NCI-H1417 treated with DMSO at 0.1 percent for 48 hours (cell line): Measurements from ENCODE around the gene FBXL2.
"Not testable (repeated sequence)": the region's sequence is repeated elsewhere in the genome, so short reads cannot be mapped to it uniquely, and the experiment has no call there.

Source experiments
- DNase-seq: peaks from one replicate; lab custom pipeline; 2025; lab: John Stamatoyannopoulos, UW

FBXL2 gene

DNA sequence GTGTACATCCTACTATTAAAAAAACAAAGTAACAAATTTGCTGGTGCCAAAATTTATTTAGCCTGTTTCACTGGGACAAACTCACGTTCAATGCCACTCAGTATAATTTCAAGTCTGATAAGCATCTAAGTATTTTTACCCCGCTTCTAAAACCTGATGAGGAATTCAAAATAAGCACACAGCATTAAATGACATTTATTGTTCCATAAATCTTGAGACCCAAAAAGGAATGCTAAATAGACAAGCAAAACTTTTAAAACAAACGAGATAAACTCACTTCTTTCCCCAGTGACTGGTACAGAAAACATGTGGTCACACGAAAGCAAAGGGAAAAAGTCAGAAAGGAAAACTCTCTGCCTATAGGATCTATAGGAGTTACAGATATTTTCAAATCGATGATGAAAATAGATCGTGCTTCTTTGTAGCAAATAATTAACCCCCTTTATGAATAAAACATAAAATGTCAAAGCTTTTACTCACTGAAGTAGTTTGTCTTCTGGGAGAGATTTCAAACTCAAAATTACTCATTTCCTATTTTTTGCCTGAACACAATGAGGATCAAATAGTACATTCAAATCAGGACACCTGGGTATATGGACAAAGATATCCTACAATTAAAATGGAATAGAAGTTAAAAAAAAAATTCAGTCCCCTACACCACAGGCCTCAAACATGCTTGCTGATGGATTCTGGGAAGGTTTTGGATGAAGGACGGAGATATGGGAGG, 111.3 kb downstream of the FBXL2 start:
- DNase-seq: no peak

DNA sequence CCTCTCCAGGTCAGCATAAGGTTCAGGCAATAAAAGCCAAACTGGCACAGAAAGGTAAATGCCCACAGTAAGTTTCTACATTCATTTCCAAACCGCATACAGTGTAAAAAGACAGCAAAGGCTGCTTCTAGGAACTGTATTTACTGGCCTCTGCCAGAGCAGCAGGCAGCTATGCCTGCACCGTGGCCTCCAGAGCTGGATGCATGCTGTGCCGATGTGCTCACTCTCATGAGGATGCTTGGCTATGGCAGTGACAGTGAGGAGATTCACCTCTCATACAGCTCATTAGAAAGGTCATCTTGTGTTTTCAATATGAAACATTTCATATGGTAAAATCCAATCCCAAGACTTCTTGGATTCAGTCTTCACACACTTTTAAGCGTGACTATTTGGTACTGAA, 112.7 kb downstream of the FBXL2 start:
- DNase-seq: no peak

DNA sequence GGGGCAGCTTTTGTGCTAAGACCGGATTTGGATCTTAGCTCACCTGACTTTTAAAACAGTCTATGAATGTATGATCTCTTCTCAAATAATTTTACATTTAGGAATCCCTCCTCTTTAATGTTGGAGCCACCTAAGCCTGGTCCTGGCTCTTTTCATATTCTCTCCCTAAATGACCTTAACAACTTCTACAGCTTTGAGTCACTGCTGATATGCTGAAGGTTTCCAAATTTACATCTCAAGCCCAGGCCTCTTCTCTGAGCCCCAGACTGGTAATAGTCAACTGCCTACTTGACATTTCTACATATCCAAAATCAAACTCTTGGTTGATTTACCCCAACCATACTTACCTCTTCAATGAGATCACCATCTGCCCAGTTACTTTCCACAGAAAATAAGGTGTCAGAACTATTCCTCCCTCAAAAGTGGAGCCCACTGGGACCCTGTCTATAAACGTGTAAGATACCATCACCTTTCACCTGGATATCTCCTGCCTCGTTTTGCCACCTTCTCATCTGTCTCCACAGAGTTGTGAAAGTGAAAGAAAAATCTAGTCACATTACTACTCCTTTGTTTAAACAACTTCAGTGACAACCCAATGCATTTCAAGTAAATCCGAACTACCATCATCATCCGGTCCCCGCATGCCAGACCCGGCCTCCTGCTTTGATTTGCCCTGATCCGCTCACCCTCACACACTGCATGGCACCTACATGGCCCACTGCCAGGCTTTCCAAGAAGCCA, 114.2 kb downstream of the FBXL2 start:
- no peak for DNase-seq

DNA sequence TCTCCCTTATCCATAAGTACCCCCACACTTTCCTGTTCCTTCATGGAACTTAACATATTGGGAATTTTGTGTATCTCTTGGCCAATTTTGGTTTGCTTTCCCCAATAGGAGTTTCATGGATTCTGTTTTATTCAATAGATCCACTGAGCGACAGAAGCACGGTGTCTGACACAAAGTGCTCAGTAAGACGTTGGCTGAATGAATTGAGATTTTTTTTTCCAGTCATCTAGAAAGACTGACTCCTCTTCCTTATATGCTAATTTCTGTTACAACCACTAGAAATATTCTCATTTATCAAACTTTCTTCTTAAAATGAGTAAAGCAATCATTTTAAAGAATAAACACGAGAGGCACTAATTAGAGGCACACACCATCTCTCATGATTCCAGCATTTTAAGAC, 114.9 kb downstream of the FBXL2 start:
- no peak for DNase-seq

DNA sequence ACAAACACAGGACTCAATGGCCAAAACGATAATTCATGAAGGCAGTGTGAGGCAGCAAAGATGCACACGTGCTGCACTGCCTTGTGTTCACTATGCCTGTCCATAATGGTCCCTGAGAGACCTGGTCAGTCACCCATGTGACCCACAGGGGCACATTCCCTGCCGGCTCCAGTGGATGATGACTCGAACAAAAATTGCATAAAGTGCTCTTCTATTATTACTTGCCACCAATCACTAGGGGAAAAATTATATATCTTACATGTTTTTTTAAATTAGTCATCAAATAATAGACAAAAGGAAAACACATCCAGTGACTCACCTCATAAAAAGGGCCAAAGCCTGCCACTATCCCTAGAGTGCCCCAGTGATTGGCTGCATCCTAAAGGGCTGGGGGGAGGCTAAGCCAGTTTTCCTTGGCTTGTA, 115.5 kb downstream of the FBXL2 start:
- no peak for DNase-seq

DNA sequence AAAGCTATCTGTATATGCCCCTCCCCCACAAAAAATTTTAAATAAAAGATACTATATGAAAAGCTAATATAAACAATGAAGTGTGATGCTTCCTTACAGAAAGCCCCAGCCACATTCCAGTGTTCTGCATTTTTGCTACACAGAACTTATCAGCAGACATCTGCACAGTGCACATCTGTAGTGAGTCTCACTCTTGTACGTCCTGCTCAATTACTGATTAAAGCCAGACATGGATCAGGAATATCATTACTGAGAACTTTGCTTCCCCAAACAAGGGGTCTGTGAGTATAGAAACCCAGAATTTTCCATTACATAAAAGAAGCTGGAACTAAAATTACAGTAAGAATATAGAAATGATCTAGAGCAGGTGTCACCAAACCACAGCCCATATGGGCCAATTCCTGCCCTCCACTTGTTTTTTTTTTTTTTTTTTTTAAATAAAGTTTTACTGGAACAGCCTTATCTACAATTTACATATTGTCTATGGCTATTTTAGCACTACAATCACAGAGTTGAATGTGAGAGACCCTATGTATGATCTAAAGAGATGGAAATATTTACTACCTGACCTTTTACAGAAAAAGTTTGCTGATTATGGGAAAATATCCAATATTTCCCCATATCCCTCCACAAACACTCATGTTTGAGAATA, 117.3 kb downstream of the FBXL2 start:
- DNase-seq: no peak

DNA sequence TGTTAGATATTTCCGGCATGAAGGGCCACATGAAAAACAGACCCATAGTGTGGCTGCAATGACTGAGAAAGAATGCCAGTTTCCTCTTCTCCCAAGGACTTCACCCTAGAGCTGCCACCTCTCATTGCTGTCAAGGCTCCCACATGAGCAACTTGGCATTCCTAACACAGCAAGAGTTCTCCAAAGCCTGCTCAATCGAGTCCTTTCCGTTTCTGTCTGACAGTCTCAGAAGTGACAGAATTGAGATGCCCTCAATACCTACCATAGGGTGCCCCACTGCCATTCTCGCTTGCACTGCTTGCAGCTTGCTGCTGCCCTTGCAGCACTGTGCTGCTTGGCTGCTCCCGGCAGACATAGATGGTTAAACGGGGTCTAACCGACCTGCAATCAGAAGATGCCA, 118.7 kb downstream of the FBXL2 start:
- DNase-seq: no peak

DNA sequence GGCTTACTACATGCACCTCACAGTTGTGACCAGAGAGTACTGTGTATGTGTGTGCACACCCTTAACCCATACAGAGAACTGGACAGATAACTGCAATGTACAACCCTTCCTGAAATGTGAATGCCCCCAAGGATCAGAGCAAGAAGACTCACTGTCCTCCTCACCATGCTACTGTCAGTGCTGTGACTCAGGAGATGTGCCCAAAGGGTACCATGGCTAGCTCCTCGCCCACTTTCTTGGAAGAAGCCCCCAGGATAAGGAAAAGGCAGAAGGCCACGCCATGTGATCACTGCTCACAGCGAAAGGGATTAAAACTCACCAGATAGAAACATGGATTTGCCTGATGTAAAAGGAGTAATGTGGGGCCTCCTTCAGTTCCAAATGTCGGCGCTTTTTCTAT, 121.2 kb downstream of the FBXL2 start:
- no peak for DNase-seq

DNA sequence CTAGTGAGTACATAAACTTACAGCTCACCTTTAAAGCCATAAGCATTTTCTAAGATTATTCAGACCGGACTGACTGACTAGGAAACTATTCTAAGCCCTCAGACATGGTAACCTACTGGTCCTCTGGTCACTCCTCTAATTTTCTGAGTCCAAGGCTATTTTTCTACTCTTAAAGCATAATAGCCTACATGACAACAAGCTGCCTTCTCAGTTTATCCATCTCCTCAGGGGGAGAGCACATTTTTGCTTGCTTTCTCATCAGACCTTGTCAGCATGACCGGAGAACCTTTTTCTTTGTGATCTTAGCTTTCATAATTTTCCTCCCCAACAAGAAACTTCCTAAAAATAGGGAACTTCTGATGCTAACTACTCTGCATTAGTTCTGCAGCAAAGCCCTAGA, 124.5 kb downstream of the FBXL2 start:
- DNase-seq: no peak

DNA sequence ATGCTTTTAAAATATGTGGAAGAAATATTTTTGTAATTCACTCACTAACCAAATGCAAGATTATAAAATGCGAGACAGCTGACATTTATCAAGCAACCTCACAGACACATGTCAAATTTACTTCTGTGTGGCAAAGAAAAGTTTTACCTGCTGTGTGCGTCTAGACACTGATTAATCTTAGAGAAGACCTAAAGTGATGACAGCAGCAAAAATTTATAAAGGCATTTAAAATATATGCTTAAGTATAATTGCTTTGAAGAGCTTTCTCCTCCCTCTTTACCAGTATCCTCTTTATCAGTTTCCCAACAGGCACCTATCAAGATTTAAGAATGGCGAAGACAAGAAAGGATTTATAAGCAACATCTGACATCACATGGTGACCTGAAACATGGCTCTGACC, 125.7 kb downstream of the FBXL2 start:
- DNase-seq: no peak

DNA sequence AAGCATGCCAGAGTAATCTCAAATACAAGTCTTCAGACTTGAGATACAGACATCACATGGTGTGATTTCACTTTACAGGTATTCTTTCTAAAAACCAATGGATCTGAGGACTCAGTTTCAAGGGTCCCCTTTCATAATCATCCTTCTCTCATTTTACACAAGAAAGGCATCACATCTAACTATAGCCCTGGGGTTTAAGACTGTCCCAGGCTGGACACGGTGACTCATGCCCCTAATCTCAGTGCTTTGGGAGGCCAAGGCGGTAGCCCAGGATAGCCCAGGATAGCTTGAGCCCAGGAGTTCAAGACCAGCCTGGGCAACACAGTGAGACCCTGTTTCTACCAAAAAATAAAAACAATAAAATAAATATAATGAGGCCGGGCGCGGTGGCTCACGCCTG, 126.5 kb downstream of the FBXL2 start:
- DNase-seq: no peak

DNA sequence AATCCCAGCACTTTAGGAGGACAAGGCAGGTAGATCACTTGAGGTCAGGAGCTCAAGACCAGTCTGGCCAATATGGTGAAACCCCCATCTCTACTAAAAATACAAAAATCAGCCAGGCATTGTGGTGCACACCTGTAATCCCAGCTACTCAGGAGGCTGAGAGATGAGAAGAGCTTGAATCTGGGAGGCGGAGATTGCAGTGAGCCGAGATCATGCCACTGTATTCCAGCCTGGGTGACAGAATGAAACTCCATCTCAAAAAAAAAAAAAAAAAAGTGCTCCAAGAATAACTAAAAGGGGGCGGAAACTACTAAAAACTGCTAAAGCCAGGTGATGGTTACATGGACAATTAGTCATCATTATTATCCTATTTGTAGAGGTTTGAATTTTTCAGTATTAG, 133.6 kb downstream of the FBXL2 start:
- not testable (repeated sequence) for DNase-seq

DNA sequence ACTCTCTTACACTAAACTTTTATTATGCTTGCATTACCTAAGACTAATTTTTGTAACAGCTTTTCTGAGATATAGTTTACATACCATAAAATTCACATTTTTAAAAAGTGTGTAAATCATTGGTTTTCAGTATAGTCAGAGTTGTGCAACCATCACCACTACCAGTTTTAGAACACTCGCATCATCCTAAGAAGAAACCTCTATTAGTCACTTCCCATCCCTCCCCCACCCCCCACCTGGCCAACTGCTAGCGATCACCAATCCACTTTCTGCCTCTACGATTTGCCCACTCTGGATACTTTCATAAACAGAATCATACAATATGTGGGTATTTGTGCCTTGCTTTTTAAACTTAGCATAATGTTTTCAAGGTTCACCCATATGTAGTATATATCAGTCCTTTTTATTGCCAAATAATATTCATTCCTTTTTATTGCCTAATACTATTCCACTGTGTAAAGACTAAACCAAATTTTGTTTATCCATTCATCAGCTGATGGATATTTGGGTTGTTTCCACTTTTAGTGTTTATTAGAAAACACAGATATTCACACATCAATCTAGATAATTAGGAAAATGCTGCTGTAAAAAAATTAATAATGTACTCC, 139.9 kb downstream of the FBXL2 start:
- no peak for DNase-seq

DNA sequence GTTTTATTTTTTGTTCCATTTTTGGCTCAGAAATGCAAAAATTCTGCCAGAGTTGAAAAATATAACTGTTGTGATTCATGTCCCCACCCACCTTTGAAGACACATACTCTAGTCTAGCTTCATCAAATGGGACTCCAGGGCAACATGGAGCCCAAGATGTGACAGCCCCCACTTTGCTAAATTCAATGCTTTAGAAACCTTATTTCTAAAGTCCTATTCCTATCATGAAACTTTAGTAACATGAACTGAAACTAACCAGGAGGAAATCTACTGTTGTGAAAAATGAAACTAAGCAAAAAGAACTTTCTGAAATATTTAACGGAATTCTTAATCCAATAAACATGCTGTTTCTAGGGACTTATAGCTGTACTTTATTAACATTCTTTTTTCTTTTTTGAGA, 142.7 kb downstream of the FBXL2 start:
- DNase-seq: no peak

DNA sequence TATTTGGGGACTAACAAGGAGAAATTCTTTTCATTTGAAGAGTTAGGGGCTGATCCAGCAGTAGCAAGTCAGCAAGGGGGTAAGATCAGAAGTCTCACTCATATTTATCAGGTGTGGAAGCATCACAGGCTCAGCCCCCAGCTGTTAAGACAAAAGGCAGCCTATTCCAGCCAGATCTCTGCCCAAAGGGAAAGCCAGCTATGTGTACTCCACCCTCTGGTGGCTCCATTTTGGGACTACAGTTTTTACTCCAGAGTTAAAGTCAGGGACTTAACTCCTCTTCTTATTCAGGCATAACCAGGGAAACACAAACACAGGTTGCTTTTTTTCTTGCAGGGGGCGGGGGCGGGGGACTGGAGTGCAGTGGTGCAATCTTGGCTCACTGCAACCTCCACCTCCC, 143.7 kb downstream of the FBXL2 start:
- DNase-seq: no peak

DNA sequence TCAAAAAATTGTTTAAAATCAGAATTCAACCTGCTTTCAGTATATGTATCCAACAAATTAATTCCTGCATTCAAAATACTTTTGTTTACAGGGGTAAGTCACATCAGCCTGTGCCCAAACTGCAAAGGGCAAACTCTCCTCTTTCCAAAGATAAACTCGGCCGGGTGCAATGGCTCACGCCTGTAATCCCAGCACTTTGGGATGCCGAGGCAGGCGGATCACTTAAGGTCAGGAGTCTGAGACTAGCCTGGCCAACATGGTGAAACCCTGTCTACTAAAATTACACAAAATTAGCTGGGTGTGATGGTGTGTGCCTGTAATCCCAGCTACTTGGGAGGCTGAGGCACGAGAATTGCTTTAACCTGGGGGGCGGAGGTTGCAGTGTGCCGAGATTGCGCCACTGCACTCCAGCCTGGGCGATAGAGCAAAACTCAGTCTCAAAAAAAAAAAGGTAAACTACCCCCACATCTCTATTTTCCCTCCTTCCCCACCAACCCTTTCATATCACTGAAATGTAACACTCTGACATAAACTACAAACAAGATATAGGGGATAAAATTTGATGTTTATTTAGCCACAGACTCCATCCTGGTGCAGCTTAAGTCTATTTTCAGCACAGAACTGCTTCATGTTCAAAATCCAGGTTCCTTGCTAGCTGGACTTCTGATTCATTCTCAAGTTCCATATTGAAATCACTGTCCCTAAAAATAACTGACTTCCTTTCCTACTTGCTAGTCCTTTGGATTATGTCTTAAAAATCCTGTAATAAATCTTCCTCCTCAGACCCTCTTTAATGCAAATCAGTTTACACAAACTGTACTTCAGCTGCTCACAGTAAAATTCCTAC, 147.6 kb downstream of the FBXL2 start:
- no peak for DNase-seq

DNA sequence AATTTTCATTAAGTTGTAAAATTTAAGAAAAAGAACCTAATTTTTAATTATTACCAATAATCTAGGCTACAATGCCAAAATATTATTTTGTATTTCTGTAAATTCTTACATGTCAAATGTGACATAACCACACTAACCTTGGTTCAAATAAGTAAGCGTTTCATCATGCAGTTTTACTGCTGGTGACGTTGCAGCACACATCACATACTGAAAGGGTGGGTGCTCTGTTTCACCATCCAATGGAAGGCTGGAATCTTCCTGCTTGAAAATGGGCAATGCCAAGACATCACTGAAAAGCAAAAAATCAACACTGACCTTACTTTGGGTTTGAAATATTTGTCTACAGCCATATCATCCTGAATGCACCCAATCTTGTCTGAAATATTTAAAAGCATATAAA, 148.2 kb downstream of the FBXL2 start:
- no peak for DNase-seq

DNA sequence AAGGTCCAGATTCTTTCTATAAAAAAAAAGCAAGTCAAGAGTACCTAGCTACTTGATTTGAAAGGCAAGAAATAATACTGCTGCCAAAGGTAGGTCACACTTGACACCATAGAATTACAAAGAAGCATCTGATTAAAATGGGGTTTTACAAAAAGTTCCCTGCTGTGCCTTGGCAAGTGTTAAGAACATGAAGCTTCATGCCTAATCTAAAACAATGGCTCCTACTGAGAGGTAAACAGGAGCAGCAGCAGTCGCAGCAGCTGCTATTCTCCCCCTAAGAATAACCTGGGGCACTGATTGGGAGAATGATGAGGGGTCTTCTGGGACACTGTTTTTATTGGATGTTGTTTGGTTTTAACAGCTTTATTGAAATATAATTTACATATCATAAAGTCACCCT, 148.8 kb downstream of the FBXL2 start:
- peak; percentile 36 for DNase-seq

DNA sequence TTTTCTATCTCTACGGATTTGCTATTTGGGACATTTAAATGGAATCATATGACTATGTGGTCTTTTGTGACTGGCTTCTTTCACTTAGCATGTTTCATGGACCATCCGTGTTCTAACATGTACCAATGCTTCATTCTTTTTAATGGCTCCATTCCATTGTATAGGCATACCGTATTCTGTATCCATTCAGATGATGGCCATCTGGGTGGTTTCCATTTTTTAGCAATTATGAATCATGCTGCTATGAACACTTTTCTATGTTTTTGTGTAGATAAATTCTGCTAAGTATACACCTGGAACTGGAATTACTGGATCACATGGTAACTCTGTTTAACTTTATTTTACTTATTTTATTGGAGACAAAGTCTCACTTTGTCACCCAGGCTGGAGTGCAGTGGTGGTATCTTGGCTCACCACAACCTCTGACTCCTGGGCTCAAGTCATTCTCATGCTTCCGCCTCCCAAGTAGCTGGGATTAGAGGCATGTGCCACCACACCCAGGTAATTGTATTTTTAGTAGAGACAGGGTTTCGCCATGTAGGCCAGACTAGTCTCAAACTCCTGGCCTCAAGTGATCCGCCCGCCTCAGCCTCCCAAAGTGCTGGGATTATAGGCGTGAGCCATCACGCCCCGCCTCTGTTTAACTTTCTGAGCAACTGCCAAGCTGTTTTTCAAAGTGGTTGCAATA, 149.5 kb downstream of the FBXL2 start:
- DNase-seq: no peak

DNA sequence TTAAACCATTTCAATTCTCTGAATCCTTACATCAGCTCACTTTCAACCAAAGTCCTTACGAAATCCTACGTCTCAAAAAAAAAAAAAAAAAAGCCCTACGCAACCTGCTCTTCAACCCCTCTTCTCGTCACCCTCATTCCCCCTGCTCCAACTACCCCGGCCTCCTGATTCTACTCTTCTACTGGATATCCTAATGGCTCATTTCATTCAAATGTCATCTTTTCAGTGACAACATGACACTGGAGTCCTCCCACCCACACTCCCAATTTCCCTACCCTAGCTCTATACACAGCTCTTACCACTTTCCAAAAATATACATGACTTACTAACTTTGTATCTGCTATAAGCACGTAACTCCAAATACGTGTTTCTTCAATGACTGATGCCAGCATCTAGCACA, 151.5 kb downstream of the FBXL2 start:
- DNase-seq: no peak

DNA sequence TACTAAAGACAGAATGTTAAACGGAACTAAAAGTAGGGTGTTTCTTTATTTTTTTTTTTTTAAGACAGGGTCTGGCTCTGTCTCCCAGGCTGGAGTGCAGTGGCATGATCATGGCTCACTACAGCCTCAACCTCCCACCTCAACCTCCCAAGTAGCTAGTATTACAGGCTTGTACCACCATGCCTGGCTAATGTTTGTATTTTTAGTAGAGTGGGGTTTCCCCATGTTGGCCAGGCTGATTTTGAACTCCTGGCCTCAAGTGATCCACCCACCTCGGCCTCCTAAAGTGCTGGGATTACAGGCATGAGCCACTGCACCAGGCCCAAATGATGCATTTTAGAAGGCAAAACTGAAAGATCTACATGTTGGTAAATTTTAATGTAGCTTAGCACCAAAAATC, 152.1 kb downstream of the FBXL2 start:
- DNase-seq: not testable (repeated sequence)
